Upper lobe of left lung (tissue), 4 donors: ENCODE data around the gene BEGAIN.

Source experiments
- CTCF ChIP-seq, 6 experiments: fragments of 450-650 bp in 4 of 6; fragments of 200-600 bp in 2 of 6; sonication (generic) in 2 of 6; IDR thresholded peaks; one replicate each; pipeline ENCODE4 v1.5.1; 2016 to 2019; ENCODE audit warnings: antibody characterized with exemption in 6 of 6
- EP300 ChIP-seq, 4 donors: sonication (generic); formaldehyde crosslinking; IDR thresholded peaks; one replicate each; pipeline ENCODE4 v1.5.1; 2017; ENCODE audit warnings: antibody characterized with exemption in 4 of 4, control low read depth in 2 of 4
- POLR2A ChIP-seq, 4 donors: fragments of 450-650 bp; IDR thresholded peaks; one replicate each; pipeline ENCODE4 v1.5.1; 2016 to 2017; ENCODE audit warnings: antibody characterized with exemption in 4 of 4, mild to moderate bottlenecking in 2 of 4
- POLR2AphosphoS5 ChIP-seq, 2 donors: sonication (generic); formaldehyde crosslinking; IDR thresholded peaks; one replicate each; pipeline ENCODE4 v1.5.1; 2017; ENCODE audit warnings: antibody characterized with exemption in 2 of 2

- TF ChIP-seq CTCF (IDR thresholded peaks at IDR 0.05), result no peak
- TF ChIP-seq POLR2A (IDR thresholded peaks at IDR 0.05), result no peak
- TF ChIP-seq EP300 (IDR thresholded peaks at IDR 0.05), result no peak
- no peak for TF ChIP-seq POLR2AphosphoS5 (IDR thresholded peaks at IDR 0.05)
Observed at GRCh38 chr14:100604121-100604501, 16.9 kb upstream of the BEGAIN start.
